Astrocyte of the cerebellum (primary cell): ENCODE data around the gene DOCK8.

Experiments used
- DNase-seq: peaks from one replicate; pipeline ENCODE4 v3.0.0-alpha.2; 2011; ENCODE audit warnings: low read depth
- H3K4me3 ChIP-seq: 2 replicates; pipeline ENCODE4 v1.5.1; 2011; ENCODE audit warnings: mild to moderate bottlenecking, low read depth, low read length, moderate library complexity
- in situ Hi-C: cut with HindIII; loops from 2 replicates; pipeline ENCODE4 v1.10.0; 2017; ENCODE audit warnings: low sequenced_read_pairs
- TF ChIP-seq, protein P1 (sequence below): IDR thresholded peaks from 2 replicates; pipeline ENCODE4 v1.5.1; 2012; ENCODE audit warnings: low read length, low read depth, moderate library complexity, mild to moderate bottlenecking; ENCODE audit errors: missing control alignments

Gene DOCK8

DNA sequence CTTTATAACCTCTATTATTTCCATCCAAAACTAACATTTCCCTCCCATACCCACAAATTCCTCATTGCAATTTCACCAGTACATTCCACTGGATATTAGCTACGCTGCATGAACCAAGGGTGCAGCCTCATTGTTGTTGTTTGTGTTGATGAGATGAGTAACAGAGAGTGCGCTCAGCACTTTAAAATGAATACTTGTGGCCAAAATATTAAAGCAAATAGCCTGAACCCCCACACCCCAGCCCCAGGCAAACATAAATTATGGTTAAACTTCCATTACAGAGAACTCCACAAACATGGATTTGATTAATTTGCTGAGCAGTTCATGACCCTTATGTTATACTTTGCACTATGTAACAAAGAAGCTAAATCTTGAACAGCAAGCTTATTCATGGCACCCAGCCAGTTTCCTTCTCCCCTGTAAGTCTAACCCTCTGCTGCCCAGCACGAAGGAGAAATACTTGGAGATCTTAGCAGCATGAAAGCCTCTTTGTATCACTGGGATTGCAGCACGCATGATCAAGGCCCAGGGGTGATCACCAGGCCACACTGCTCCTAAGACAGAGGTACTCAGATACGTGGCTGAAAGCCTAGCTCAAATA, 205.0 kb downstream of the DOCK8 start:
- DNase-seq = peak; percentile 82
- no peak overlapping the region for H3K4me3 ChIP-seq
- TF ChIP-seq, protein P1, sequence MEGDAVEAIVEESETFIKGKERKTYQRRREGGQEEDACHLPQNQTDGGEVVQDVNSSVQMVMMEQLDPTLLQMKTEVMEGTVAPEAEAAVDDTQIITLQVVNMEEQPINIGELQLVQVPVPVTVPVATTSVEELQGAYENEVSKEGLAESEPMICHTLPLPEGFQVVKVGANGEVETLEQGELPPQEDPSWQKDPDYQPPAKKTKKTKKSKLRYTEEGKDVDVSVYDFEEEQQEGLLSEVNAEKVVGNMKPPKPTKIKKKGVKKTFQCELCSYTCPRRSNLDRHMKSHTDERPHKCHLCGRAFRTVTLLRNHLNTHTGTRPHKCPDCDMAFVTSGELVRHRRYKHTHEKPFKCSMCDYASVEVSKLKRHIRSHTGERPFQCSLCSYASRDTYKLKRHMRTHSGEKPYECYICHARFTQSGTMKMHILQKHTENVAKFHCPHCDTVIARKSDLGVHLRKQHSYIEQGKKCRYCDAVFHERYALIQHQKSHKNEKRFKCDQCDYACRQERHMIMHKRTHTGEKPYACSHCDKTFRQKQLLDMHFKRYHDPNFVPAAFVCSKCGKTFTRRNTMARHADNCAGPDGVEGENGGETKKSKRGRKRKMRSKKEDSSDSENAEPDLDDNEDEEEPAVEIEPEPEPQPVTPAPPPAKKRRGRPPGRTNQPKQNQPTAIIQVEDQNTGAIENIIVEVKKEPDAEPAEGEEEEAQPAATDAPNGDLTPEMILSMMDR = no peak
- in situ Hi-C loops = no loop called here

DNA sequence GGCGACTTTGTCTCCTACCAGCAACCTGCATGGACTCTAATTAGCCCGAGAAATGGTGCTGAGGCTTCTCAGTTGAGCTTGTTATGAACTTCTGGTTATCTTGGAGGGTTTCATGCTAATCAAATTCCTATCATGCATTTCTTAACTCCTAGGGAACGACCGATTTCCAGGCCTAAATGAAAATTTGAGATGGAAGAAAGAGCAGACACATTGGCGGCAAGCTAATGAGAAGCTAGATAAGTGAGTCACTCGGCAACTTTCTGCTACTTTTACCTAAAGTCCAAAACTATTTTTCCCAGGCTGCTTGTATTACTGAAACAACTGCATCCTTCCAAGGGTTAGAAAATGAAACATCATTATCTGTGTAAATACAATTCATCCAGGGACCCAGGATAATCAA, 207.2 kb downstream of the DOCK8 start:
- peak; percentile 11 for DNase-seq
- TF ChIP-seq, protein P1 = no peak
- H3K4me3 ChIP-seq = no peak overlapping the region
- in situ Hi-C loops = no loop called here

DNA sequence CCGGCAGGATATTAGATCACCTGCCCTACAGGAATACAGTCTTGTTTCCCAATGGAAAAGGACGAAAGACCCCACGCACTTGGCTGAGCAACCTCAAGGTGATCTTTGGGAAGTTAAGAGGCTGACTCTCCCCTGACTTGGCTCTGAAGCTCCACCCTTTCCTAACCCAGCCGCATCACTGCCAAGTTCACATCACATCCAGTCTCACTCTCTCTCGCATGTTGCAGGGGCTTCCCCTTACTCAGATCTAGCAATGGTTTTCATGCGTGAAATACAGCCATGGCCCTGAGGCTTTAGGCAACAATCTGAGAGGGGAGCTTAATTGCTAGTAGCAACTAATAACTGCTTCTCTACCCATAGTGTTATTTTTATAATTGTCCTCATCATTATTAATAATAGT, 211.6 kb downstream of the DOCK8 start:
- TF ChIP-seq, protein P1 = no peak
- in situ Hi-C loops = no loop called here
- H3K4me3 ChIP-seq = no peak overlapping the region
- DNase-seq = no peak

DNA sequence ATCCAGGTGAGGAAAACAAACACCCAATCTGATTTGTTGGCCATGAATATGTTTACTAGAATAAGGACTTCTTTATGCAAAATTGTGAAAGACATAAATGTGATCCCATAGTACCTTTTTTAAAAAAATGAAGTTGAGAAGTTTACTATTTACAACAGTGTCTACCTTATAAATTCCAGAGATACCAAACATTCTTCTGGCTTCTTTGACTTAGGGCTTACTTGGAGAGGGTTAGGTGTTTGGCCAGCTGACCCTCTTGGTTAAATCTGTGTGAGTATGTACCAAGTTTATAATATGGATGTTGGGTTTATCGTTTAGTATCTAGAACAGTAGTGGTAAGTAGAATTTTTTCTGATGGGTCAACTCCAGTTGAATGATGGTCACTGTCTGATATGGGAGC, 212.3 kb downstream of the DOCK8 start:
- no peak for DNase-seq
- no peak overlapping the region for H3K4me3 ChIP-seq
- in situ Hi-C loops = no loop called here
- TF ChIP-seq, protein P1 = no peak

DNA sequence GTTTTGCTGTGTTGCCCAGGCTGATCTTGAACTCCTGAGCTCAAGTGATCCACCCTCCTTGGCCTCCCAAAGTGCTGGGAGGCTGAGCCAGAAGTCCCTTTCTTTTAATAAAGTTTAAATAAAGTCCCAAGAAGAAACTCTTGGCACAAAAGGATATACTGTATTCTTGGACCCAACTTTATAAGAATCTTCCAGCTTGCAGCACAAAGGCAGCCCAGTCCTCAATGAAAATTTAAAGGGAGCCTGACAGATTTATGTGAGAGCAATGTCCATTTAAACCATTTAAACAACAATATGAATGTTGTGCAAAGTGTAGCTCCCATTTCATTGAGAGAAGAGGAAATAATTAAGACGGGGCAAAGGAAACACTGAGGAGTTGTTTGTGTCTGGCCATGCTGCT, 217.0 kb downstream of the DOCK8 start:
- TF ChIP-seq, protein P1 = no peak
- no peak for DNase-seq
- H3K4me3 ChIP-seq = no peak overlapping the region
- in situ Hi-C loops = no loop called here

DNA sequence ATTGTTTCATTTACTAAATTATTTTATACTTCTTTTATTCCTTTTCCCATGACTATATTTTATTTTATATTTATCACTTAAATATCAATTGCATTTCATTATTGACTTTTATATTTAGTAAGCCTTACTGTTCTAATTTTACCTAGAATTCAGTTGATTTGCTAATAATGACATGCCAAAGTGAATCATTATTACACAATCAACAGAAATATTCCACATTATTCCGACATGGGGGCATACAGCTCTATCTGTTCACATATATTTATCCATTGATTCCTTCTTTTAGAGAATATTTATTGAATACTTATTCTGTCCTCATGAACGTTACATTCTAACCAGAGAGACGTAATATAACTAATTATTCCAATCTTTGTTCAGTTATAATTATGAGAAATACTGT, 221.8 kb downstream of the DOCK8 start:
- DNase-seq = no peak
- in situ Hi-C loops = no loop called here
- TF ChIP-seq, protein P1 = no peak
- no peak overlapping the region for H3K4me3 ChIP-seq
